Panc1 (cell line): ENCODE data around the gene MYO7A. TPM values are rescaled to one million over a fixed set of nuclear protein-coding genes. Genes with fewer than 3 reads are reported as not detected.
A peak's percentile ranks its signal among the peaks of the same experiment; 100 is the strongest.

Experiments used
- ATAC-seq: fragments of 200-7000 bp; cut with Tn5 transposase; 2 replicates; pipeline ENCODE4 v1.9.1; 2020; ENCODE audit warnings: mild to moderate bottlenecking, moderate library complexity
- BruUV-seq: library from RNA; stranded (reverse); fragments of 400-500 nt; replicated peaks from 2 replicates; lab custom pipeline; 2021; lab: Mats Ljungman, UMichigan
- CTCF ChIA-PET: fragments of 300-600 bp; sonication (Branson Sonifier 250); formaldehyde crosslinking; loops from one replicate; lab custom pipeline; 2022; ENCODE audit warnings: antibody characterized with exemption; lab: Charles Lee
- POLR2A ChIA-PET: fragments of 300-600 bp; sonication (Branson Sonifier 250); formaldehyde crosslinking; loops from one replicate; lab custom pipeline; 2022; ENCODE audit warnings: antibody characterized with exemption; lab: Charles Lee
- DNase-seq: peaks from one replicate; pipeline ENCODE4 v3.0.0-alpha.2; 2010; ENCODE audit warnings: low read depth, low spot score
- H3K27ac ChIP-seq: 2 replicates; pipeline ENCODE4 v1.5.1; 2011; ENCODE audit warnings: mild to moderate bottlenecking, low read length, inconsistent platforms
- H3K27me3 ChIP-seq: fragments of 200-500 bp; sonication (Bioruptor generic); 2 replicates; pipeline ENCODE4 v1.6.0; 2014; ENCODE audit warnings: low read length, inconsistent platforms; ENCODE audit not compliant: control insufficient read depth, insufficient read depth
- H3K36me3 ChIP-seq: fragments of 200-500 bp; sonication (Bioruptor generic); 2 replicates; pipeline ENCODE4 v1.5.1; 2014; ENCODE audit warnings: inconsistent platforms, mild to moderate bottlenecking, low read length, moderate library complexity; ENCODE audit not compliant: control insufficient read depth, insufficient read depth
- H3K4me1 ChIP-seq: 2 replicates; pipeline ENCODE4 v1.5.1; 2011; ENCODE audit warnings: inconsistent platforms, mild to moderate bottlenecking, low read length, moderate library complexity; ENCODE audit not compliant: control insufficient read depth, insufficient read depth
- H3K4me3 ChIP-seq, 2 experiments: 2 replicates each; pipeline ENCODE4 v1.5.1; 2011 to 2012; ENCODE audit warnings: low read depth in 2 of 2, low read length in 2 of 2, mild to moderate bottlenecking in 2 of 2, inconsistent platforms in 1 of 2, moderate library complexity in 1 of 2
- H3K9me3 ChIP-seq: fragments of 200-500 bp; sonication (Bioruptor generic); 2 replicates; pipeline ENCODE4 v1.5.1; 2014; ENCODE audit warnings: low read depth, mild to moderate bottlenecking, inconsistent platforms, low read length, moderate library complexity; ENCODE audit not compliant: control insufficient read depth, insufficient read depth
- CTCF ChIP-seq: fragments of 450-650 bp; IDR thresholded peaks from 2 replicates; pipeline ENCODE4 v1.5.1; 2017; ENCODE audit warnings: mild to moderate bottlenecking
- POLR2AphosphoS5 ChIP-seq: IDR thresholded peaks from 2 replicates; pipeline ENCODE4 v1.6.1; 2012; ENCODE audit warnings: mild to moderate bottlenecking, low read depth, low read length, moderate library complexity
- REST ChIP-seq, 2 experiments: IDR thresholded peaks; 2 replicates each; pipeline ENCODE4 v1.6.1; 2011 to 2012; ENCODE audit warnings: low read depth in 2 of 2, control low read depth in 1 of 2, low read length in 1 of 2, mild to moderate bottlenecking in 1 of 2, moderate library complexity in 1 of 2; ENCODE audit not compliant: insufficient read depth in 1 of 2
- SIN3A ChIP-seq: IDR thresholded peaks from 2 replicates; pipeline ENCODE4 v1.6.1; 2012; ENCODE audit warnings: low read depth, mild to moderate bottlenecking, low read length, moderate library complexity, borderline replicate concordance; ENCODE audit not compliant: insufficient read depth
- TCF7L2 ChIP-seq: IDR thresholded peaks from 2 replicates; pipeline ENCODE4 v1.6.1; 2011; ENCODE audit warnings: mild to moderate bottlenecking, low read depth, low read length, inconsistent platforms
- in situ Hi-C: cut with HindIII; loops from 2 replicates; pipeline ENCODE4 v1.10.0; 2016; ENCODE audit warnings: low sequenced_read_pairs, low pct_unique_long_range_greater_than_20kb
- intact Hi-C: fragments of 100-400 bp; cut with micrococcal nuclease; formaldehyde crosslinking; loops from one replicate; pipeline ENCODE4 v1.10.0; 2022; ENCODE audit not compliant: unreplicated experiment
- total RNA-seq: library from RNA; stranded (reverse); gene quantifications from one replicate; pipeline ENCODE4 v1.2.1, GENCODE V29; 2021; ENCODE audit not compliant: unreplicated experiment

Gene MYO7A
- total RNA-seq, 1 experiment from 2014 or later = 1.3 TPM

GRCh38 chr11:77127235-77127911, 673 bp upstream of the MYO7A start:
- ChIA-PET CTCF (interaction anchor here (0.5 to 3.7 kb wide), 14 partner anchors 10 to 430 kb away, joined by 3 to 33 read pairs (median 3); no protein-coding TSS in a partner anchor), POLR2A (interaction anchor here (0.8 kb wide), 1 partner anchor 9 kb away, joined by 3 read pairs; no protein-coding TSS in a partner anchor)
- no peaks in the 10 kb centered on the region for H3K9me3 ChIP-seq
- no peaks in the 10 kb centered on the region for H3K27me3 ChIP-seq
- H3K4me3 ChIP-seq = peak overlapping the region; percentile 41 to 60
- TF ChIP-seq CTCF (peak; percentile 100), REST (IDR thresholded peaks at IDR 0.05; ENCODE audit: insufficient read depth in 1 of 2, low read depth in 2 of 2, low read length in 1 of 2) (no peak)
- peaks cover 7% of the 10 kb centered on the region; the same call in 1 of the 2 replicates for H3K4me1 ChIP-seq
- H3K36me3 ChIP-seq = no peaks in the 10 kb centered on the region
- in situ Hi-C loops (no loop called here), intact Hi-C loops (loop anchor here (1.0 to 5.0 kb wide), 3 partner anchors 61 to 420 kb away; no protein-coding TSS in a partner anchor)
- ATAC-seq (peak; percentile 82), DNase-seq (no peak)
- H3K27ac ChIP-seq = no peak overlapping the region
- no TSS peak for BruUV-seq

- Histone ChIP-seq H3K36me3 (no peaks in the 10 kb centered on the region), H3K27ac (no peak overlapping the region), H3K4me1 (peaks cover 7% of the 10 kb centered on the region; the same call in 1 of the 2 replicates), H3K9me3 (no peaks in the 10 kb centered on the region), H3K4me3 (no peak overlapping the region), H3K27me3 (no peaks in the 10 kb centered on the region)
- TF ChIP-seq SIN3A = no peak
- TF ChIP-seq TCF7L2 = no peak
- no peak for TF ChIP-seq POLR2AphosphoS5
- CTCF ChIA-PET = interaction anchor here (3.7 kb wide), 1 partner anchor 59 kb away, joined by 33 read pairs; no protein-coding TSS in a partner anchor
- POLR2A ChIA-PET = no interaction called here
- no peak for ATAC-seq
- intact Hi-C loops (loop anchor here (5.0 kb wide), 1 partner anchor 418 kb away; no protein-coding TSS in a partner anchor), in situ Hi-C loops (no loop called here)
- no TSS peak for BruUV-seq
- DNase-seq = no peak
Measured at GRCh38 chr11:77129069-77129841, 1.2 kb downstream of the MYO7A start.
